GM12878 (cell line): ENCODE data around the gene KLF9. TPM values are rescaled to one million over a fixed set of nuclear protein-coding genes. Genes with fewer than 3 reads are reported as not detected.

Experiments used
- ATAC-seq: fragments of 200-7000 bp; cut with Tn5 transposase; 3 replicates; pipeline ENCODE4 v1.9.1; 2020; ENCODE audit warnings: mild to moderate bottlenecking, moderate library complexity
- BruUV-seq: library from RNA; stranded (reverse); fragments of 400-500 nt; replicated peaks from 2 replicates; lab custom pipeline; 2021; lab: Mats Ljungman, UMichigan
- CTCF ChIA-PET: fragments of 300-600 bp; sonication (Branson Sonifier 250); formaldehyde crosslinking; extraction: SDS; loops from one replicate; lab custom pipeline; 2021; ENCODE audit warnings: inconsistent platforms; lab: Yijun Ruan, JAX
- POLR2A ChIA-PET: fragments of 350-600 bp; formaldehyde crosslinking; extraction: SDS; loops from one replicate; lab custom pipeline; 2021; ENCODE audit warnings: inconsistent platforms; lab: Charles Lee
- RAD21 ChIA-PET: fragments of 300-600 bp; sonication (Branson Sonifier 250); formaldehyde crosslinking; loops from one replicate; lab custom pipeline; 2023; ENCODE audit warnings: antibody characterized with exemption; ENCODE audit not compliant: unreplicated experiment; lab: Charles Lee
- SMC1A ChIA-PET: fragments of 300-600 bp; sonication (Branson Sonifier 250); formaldehyde crosslinking; loops from one replicate; lab custom pipeline; 2023; ENCODE audit not compliant: unreplicated experiment, uncharacterized antibody; lab: Charles Lee
- DNase-seq: peaks from one replicate; pipeline ENCODE4 v3.0.0-alpha.2; 2011; ENCODE audit warnings: low read depth, low spot score
- FAIRE-seq: peaks from 3 replicates; lab custom pipeline; 2011; peaks lifted over from hg19 to GRCh38; lab: Jason Lieb, UNC
- H2AFZ ChIP-seq: 2 replicates; pipeline ENCODE4 v1.6.0; 2011; ENCODE audit warnings: low read depth, low read length, control low read depth; ENCODE audit not compliant: control insufficient read depth
- H3K27ac ChIP-seq: 2 replicates; pipeline ENCODE4 v1.5.1; 2011; ENCODE audit warnings: control low read depth; ENCODE audit not compliant: control insufficient read depth, insufficient read depth
- H3K27me3 ChIP-seq, 2 experiments: replicated peaks in 1 of 2; 2 replicates each; pipeline versions ENCODE4 v1.6.0 to v1.6.1; 2011; ENCODE audit warnings: low read length in 1 of 2; ENCODE audit not compliant: control insufficient read depth in 2 of 2, insufficient read depth in 2 of 2
- H3K36me3 ChIP-seq, 2 experiments: 2 replicates each; pipeline ENCODE4 v1.5.1; 2011; ENCODE audit warnings: low read length in 1 of 2; ENCODE audit not compliant: control insufficient read depth in 2 of 2, insufficient read depth in 2 of 2
- H3K4me1 ChIP-seq: 2 replicates; pipeline ENCODE4 v1.6.1; 2011; ENCODE audit warnings: mild to moderate bottlenecking, low read length, moderate library complexity, mixed read lengths; ENCODE audit not compliant: control insufficient read depth, insufficient read depth
- H3K4me2 ChIP-seq: 2 replicates; pipeline ENCODE4 v1.6.0; 2011; ENCODE audit warnings: control low read depth; ENCODE audit not compliant: control insufficient read depth, insufficient read depth
- H3K4me3 ChIP-seq: fragments of 200-600 bp; sonication (generic); 2 replicates; pipeline ENCODE4 v1.5.1; 2016
- H3K79me2 ChIP-seq: 2 replicates; pipeline ENCODE4 v1.6.0; 2011; ENCODE audit warnings: low read length; ENCODE audit not compliant: control insufficient read depth, insufficient read depth
- H3K9ac ChIP-seq: 2 replicates; pipeline ENCODE4 v1.8.0; 2011; ENCODE audit warnings: low read length, control low read depth, mixed read lengths; ENCODE audit not compliant: control insufficient read depth, insufficient read depth
- H3K9me3 ChIP-seq: replicated peaks from 3 replicates; pipeline ENCODE4 v1.5.1; 2011; ENCODE audit warnings: mild to moderate bottlenecking, low read length; ENCODE audit not compliant: control insufficient read depth, insufficient read depth
- H4K20me1 ChIP-seq: 2 replicates; pipeline ENCODE4 v1.6.0; 2011; ENCODE audit not compliant: control insufficient read depth, insufficient read depth
- ATF2 ChIP-seq: IDR thresholded peaks from 2 replicates; pipeline ENCODE4 v1.6.1; 2012; ENCODE audit warnings: low read length, inconsistent platforms
- ATF7 ChIP-seq: fragments of 450-650 bp; IDR thresholded peaks from 2 replicates; pipeline ENCODE4 v1.6.1; 2016; ENCODE audit warnings: low read depth, mild to moderate bottlenecking
- GABPA ChIP-seq: IDR thresholded peaks from 2 replicates; pipeline ENCODE4 v1.6.1; 2014; ENCODE audit warnings: antibody characterized with exemption, low read depth, mild to moderate bottlenecking, inconsistent platforms
- MTA3 ChIP-seq: IDR thresholded peaks from 2 replicates; pipeline ENCODE4 v1.6.1; 2012; ENCODE audit warnings: low read length, inconsistent platforms, borderline replicate concordance
- NR2F1 ChIP-seq: fragments of 450-650 bp; conservative IDR thresholded peaks from 2 replicates; pipeline ENCODE4 v1.6.1; 2017; ENCODE audit warnings: mild to moderate bottlenecking
- POLR2AphosphoS2 ChIP-seq: IDR thresholded peaks from 2 replicates; pipeline ENCODE4 v1.6.1; 2011; ENCODE audit warnings: low read depth, mild to moderate bottlenecking, low read length, improper control_type of control experiment, moderate library complexity
- PRDM15 ChIP-seq: fragments of 450-650 bp; formaldehyde crosslinking; IDR thresholded peaks from 2 replicates; pipeline ENCODE4 v1.4.0; 2020; ENCODE audit warnings: mild to moderate bottlenecking, moderate library complexity
- REST ChIP-seq: IDR thresholded peaks from 2 replicates; pipeline ENCODE4 v1.6.1; 2012; ENCODE audit warnings: mild to moderate bottlenecking, low read depth, low read length
- STAT3 ChIP-seq: IDR thresholded peaks from 2 replicates; pipeline ENCODE4 v1.6.1; 2011; ENCODE audit warnings: low read depth, low read length, improper control_type of control experiment
- TCF7 ChIP-seq: IDR thresholded peaks from 2 replicates; pipeline ENCODE4 v1.6.1; 2014; ENCODE audit warnings: antibody characterized with exemption, borderline replicate concordance
- ZBED1 ChIP-seq: IDR thresholded peaks from 2 replicates; pipeline ENCODE4 v1.6.1; 2016; ENCODE audit warnings: borderline replicate concordance
- WGBS: methylation state at CpG from one replicate; pipeline ENCODE4 v1.1.6; 2016; ENCODE audit warnings: low lambda C conversion rate; ENCODE audit not compliant: insufficient replicate concordance, insufficient coverage; ENCODE audit errors: missing lambda C conversion rate; 5-methylcytosine and 5-hydroxymethylcytosine counted together
- in situ Hi-C: fragments of 300-500 bp; cut with MboI; formaldehyde crosslinking; loops from 9 replicates; pipeline ENCODE4 v1.14.3; 2018; ENCODE audit warnings: mixed read lengths
- intact Hi-C: fragments of 100-400 bp; cut with micrococcal nuclease; formaldehyde crosslinking; loops from one replicate; pipeline ENCODE4 v1.14.2; 2022; ENCODE audit not compliant: unreplicated experiment
- polyA plus RNA-seq, 11 experiments: library from polyadenylated mRNA; depleted of rRNA in 4 of 11; unstranded in 6 of 11; stranded (reverse) in 5 of 11; fragments of >200 nt; fragmentation: Nextera tagmentation in 4 of 11; fragmentation: Illumina TruSeq in 1 of 11; extraction: Ambion mirVana in 4 of 11; extraction: Trizol in 1 of 11; gene quantifications; 1 replicate in 1 of 11; 2 replicates in 10 of 11; pipeline versions ENCODE4 v1.2.1 to v1.2.3, GENCODE V29; 2011 to 2016; ENCODE audit warnings: inconsistent platforms in 2 of 11, missing spikeins in 2 of 11, low read depth in 1 of 11
- total RNA-seq, 4 experiments: library from RNA; depleted of rRNA in 3 of 4; stranded (reverse); fragments of >200 nt in 3 of 4; fragmentation: Illumina TruSeq in 1 of 4; extraction: Trizol in 1 of 4; gene quantifications; 2 replicates each; pipeline versions ENCODE4 v1.2.1 to v1.2.3, GENCODE V29; 2013 to 2021

KLF9 gene
- total and polyA plus RNA-seq, 10 of the 15 experiments (the other 5 are each of a cell fraction or from before 2014, with no cell fraction given): 0.09 to 0.96 (median 0.83) TPM

GRCh38 chr9:70407081-70407503 lies 7.4 kb downstream of the KLF9 start:
- ATAC-seq: no peak
- intact Hi-C loops: no loop called here
- H3K36me3 ChIP-seq: no peaks in the 10 kb centered on the region
- TF ChIP-seq ATF7 (no peak), GABPA (no peak), ATF2 (no peak), STAT3 (no peak), POLR2AphosphoS2 (no peak), TCF7 (no peak), NR2F1 (no peak), REST (no peak), PRDM15 (CRISPR knock-in tag) (no peak), ZBED1 (no peak), MTA3 (no peak)
- TF ChIP-seq, all 136 proteins: peak for 0
- DNase-seq: no peak
- Histone ChIP-seq H3K4me1 (peaks cover 18% of the 10 kb centered on the region), H3K9ac (no peak overlapping the region), H3K4me2 (peak overlapping the region; percentile 65; the same call in 1 of the 2 replicates), H4K20me1 (no peaks in the 10 kb centered on the region), H3K4me3 (no peak overlapping the region), H3K27me3 (no peaks in the 10 kb centered on the region), H3K79me2 (no peaks in the 10 kb centered on the region), H2AFZ (no peak overlapping the region), H3K9me3 (no peaks in the 10 kb centered on the region), H3K27ac (no peak overlapping the region; the same call in 1 of the 2 replicates)
- BruUV-seq: no TSS peak
- ChIA-PET CTCF (interaction anchor here (1.0 to 2.3 kb wide), 3 partner anchors 8 to 55 kb away, joined by 3 to 7 read pairs (median 5); no protein-coding TSS in a partner anchor), SMC1A (interaction anchor here (1.0 to 1.8 kb wide), 3 partner anchors 12 to 108 kb away, joined by 4 to 7 read pairs (median 6); no protein-coding TSS in a partner anchor), POLR2A (interaction anchor here (0.9 to 1.2 kb wide), 2 partner anchors 16 to 146 kb away, joined by 3 to 4 read pairs; no protein-coding TSS in a partner anchor), RAD21 (interaction anchor here (1.8 to 2.6 kb wide), 3 partner anchors 12 to 67 kb away, joined by 3 to 9 read pairs (median 6); no protein-coding TSS in a partner anchor)
- WGBS: 83% methylated on average over 4 of the region's 4 CpGs
- FAIRE-seq: no peak
- in situ Hi-C loops: loop anchor here (25.0 kb wide), 2 partner anchors 1505 to 1770 kb away; partner anchors contain the start of genes ABHD17B and C9orf85
